BJ (cell line): ENCODE results near the gene NRCAM. TPM values are rescaled to one million over a fixed set of nuclear protein-coding genes. Genes with fewer than 3 reads are reported as not detected.

Experiments used
- CTCF ChIA-PET: fragments of 350-600 bp; formaldehyde crosslinking; extraction: SDS; loops from one replicate; lab custom pipeline; 2021; ENCODE audit warnings: antibody characterized with exemption, inconsistent platforms; lab: Yijun Ruan, JAX
- POLR2A ChIA-PET: fragments of 300-600 bp; sonication (Branson Sonifier 250); formaldehyde crosslinking; extraction: SDS; loops from one replicate; lab custom pipeline; 2021; ENCODE audit warnings: antibody characterized with exemption; lab: Charles Lee
- DNase-seq: peaks from one replicate; pipeline ENCODE4 v3.0.0-alpha.2; 2011; ENCODE audit warnings: low read depth
- H3K27me3 ChIP-seq: 2 replicates; pipeline ENCODE4 v1.6.0; 2011; ENCODE audit warnings: low read length; ENCODE audit not compliant: control insufficient read depth, insufficient read depth
- H3K36me3 ChIP-seq: 2 replicates; pipeline ENCODE4 v1.5.1; 2011; ENCODE audit warnings: low read length; ENCODE audit not compliant: control insufficient read depth, insufficient read depth
- H3K4me3 ChIP-seq: 2 replicates; pipeline ENCODE4 v1.5.1; 2011; ENCODE audit warnings: low read depth, mild to moderate bottlenecking, control low read depth, low read length
- CTCF ChIP-seq: IDR thresholded peaks from 2 replicates; pipeline ENCODE4 v1.5.1; 2011; ENCODE audit warnings: low read depth, mild to moderate bottlenecking, control low read depth, inconsistent platforms, low read length, moderate library complexity; ENCODE audit not compliant: insufficient read depth
- polyA plus RNA-seq: library from polyadenylated mRNA; depleted of rRNA; stranded (reverse); fragments of >200 nt; gene quantifications from 2 replicates; pipeline ENCODE4 v1.2.3, GENCODE V29; 2011

Gene NRCAM
- polyA plus RNA-seq, 1 experiment: 1.1 TPM

GRCh38 chr7:108441392-108441955 lies 14.8 kb downstream of the NRCAM start:
- H3K4me3 ChIP-seq: no peak overlapping the region
- no peaks in the 10 kb centered on the region for H3K36me3 ChIP-seq
- no peak for TF ChIP-seq CTCF
- no peak for DNase-seq
- POLR2A ChIA-PET: no interaction called here
- H3K27me3 ChIP-seq: no peaks in the 10 kb centered on the region
- CTCF ChIA-PET: interaction anchor here (1.6 to 4.8 kb wide), 2 partner anchors 11 to 56 kb away, joined by 4 to 21 read pairs; no protein-coding TSS in a partner anchor

- H3K27me3 ChIP-seq: no peaks in the 10 kb centered on the region
- CTCF ChIA-PET: interaction anchor here (4.8 kb wide), 1 partner anchor 12 kb away, joined by 21 read pairs; no protein-coding TSS in a partner anchor
- POLR2A ChIA-PET: no interaction called here
- no peak for TF ChIP-seq CTCF
- H3K4me3 ChIP-seq: no peak overlapping the region
- no peaks in the 10 kb centered on the region for H3K36me3 ChIP-seq
- no peak for DNase-seq
These were observed 15.6 kb downstream of the NRCAM start for GRCh38 chr7:108440613-108441012.

GRCh38 chr7:108436906-108437305 lies 19.3 kb downstream of the NRCAM start:
- DNase-seq: no peak
- POLR2A ChIA-PET: no interaction called here
- H3K4me3 ChIP-seq: no peak overlapping the region
- TF ChIP-seq CTCF: no peak
- CTCF ChIA-PET: no interaction called here
- H3K36me3 ChIP-seq: no peaks in the 10 kb centered on the region
- no peaks in the 10 kb centered on the region for H3K27me3 ChIP-seq

- ChIA-PET POLR2A (no interaction called here), CTCF (no interaction called here)
- H3K36me3 ChIP-seq: no peaks in the 10 kb centered on the region
- H3K27me3 ChIP-seq: no peaks in the 10 kb centered on the region
- DNase-seq: no peak
- TF ChIP-seq CTCF: no peak
- no peak overlapping the region for H3K4me3 ChIP-seq
These were observed 22.2 kb downstream of the NRCAM start for GRCh38 chr7:108434010-108434409.

GRCh38 chr7:108431099-108431498 lies 25.1 kb downstream of the NRCAM start:
- DNase-seq: no peak
- TF ChIP-seq CTCF: no peak
- Histone ChIP-seq H3K27me3 (no peaks in the 10 kb centered on the region), H3K4me3 (no peak overlapping the region), H3K36me3 (no peaks in the 10 kb centered on the region)
- ChIA-PET CTCF (interaction anchor here (0.9 to 1.8 kb wide), 2 partner anchors 9 to 21 kb away, joined by 3 to 5 read pairs; no protein-coding TSS in a partner anchor), POLR2A (no interaction called here)
